Stimulated activated CD8-positive, alpha-beta memory T cell treated with anti-CD3 and anti-CD28 coated beads, Interleukin-15, amount 100 ng/mL, for 48 hours (primary cell): Measurements from ENCODE around the gene CRYM.

Experiments used
- DNase-seq, 2 donors: peaks; one replicate each; pipeline ENCODE4 v3.0.0-alpha.2; 2020; ENCODE audit warnings: low read depth in 2 of 2

Gene CRYM

DNA sequence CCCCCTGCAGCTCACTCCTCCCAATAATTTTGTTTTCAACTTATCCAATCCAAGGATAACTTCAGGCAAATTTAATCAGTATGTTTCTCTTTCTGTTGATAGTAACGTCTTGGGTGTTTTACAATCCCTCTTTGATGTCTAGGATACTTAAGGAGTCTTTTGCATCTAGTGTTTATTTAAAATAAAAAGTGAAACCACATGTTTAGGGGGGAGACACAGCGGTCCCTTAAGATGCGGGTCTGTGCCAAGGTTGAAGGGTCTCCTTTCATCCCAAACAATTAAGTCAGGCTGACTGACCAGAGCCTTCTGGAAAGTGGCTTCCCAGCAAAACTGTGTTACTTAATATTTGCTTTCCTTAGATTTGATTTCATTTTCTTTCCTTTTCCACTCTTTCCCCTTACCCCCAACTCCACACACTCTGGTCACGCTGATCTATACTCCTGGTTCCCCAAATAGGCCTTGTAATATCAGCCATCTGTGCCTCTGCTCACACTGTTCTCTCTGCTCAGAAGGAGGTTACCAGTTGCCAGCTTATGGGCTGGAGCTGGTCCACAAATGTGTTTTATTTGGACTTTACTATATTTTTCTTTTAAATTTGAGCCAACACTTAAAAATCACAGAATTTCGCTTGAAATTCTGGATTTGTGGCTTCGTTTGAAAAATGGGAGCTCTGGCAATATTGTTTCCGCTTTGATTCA is 33.4 kb downstream of the CRYM start:
- no peak for DNase-seq

DNA sequence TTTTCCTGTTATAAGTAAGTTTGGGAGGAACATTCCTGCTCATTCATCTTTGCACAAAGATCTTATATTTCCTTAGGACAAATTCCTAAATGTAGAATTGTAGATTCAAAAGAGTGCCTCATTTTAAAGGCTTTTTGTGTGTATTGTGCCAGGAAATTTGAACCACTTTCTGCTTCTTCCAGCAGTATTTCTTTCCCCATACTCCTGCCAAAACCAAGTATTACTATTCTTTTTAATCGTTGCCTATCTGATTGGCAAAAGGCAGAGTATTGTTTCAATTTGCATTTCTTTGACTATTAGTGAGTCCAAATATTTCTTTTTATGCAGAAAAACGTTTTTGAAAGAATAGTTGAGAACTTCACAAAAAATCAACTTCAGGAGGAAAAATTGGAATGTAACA is 35.3 kb downstream of the CRYM start:
- DNase-seq: no peak

DNA sequence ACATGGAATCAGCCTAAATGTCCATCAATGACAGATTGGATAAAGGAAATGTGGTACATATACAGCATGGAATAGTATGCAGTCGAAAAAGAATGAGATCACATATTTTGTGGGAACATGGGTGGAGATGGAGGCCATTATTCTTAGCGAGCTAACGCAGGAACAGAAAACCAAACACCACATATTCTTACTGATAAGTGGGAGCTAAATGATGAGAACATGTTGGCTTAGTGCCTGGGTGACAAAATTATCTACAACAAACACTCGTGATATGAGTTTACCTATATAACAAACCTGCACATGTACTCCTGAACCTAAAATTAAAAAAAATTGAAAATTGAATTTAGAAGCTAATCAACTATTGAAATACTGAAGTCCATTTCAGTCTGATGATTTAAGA is 38.4 kb downstream of the CRYM start:
- DNase-seq: no peak

DNA sequence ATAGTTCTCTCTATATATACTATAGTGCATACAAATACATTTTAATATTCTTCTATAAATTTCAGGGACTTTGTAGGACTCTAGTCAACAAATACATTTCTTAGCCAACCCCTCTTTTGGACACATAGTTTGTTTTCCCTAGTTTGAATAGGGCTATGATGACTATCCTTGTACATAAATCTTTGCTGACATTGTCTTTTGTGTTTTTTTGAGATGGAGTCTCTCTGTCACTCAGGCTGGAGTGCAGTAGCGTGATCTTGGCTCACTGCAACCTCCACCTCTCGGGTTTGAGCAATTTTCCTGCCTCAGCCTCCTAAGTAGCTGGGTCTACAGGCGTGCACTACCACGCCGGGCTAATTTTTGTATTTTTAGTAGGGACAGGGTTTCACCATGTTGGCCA is 41.3 kb downstream of the CRYM start:
- no peak for DNase-seq

DNA sequence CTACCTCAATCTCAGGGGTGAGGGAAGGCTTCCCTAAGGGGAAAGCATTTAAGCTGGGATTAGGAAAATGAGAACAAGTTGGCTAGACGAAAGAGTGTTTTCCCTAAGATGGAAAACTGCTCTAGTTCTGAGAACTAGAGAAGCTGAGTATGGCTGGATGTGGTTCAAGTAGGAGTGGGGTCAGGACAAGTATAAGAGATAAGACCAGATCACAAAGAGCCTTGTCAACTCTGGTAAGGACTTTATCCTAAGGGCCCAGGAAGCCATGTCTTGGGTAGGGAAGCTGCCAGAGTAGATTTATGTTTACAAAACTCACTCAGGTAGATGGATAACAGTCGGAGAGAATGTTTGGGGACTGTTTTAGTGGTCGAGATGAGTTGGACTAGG is 42.9 kb downstream of the CRYM start:
- DNase-seq: no peak

DNA sequence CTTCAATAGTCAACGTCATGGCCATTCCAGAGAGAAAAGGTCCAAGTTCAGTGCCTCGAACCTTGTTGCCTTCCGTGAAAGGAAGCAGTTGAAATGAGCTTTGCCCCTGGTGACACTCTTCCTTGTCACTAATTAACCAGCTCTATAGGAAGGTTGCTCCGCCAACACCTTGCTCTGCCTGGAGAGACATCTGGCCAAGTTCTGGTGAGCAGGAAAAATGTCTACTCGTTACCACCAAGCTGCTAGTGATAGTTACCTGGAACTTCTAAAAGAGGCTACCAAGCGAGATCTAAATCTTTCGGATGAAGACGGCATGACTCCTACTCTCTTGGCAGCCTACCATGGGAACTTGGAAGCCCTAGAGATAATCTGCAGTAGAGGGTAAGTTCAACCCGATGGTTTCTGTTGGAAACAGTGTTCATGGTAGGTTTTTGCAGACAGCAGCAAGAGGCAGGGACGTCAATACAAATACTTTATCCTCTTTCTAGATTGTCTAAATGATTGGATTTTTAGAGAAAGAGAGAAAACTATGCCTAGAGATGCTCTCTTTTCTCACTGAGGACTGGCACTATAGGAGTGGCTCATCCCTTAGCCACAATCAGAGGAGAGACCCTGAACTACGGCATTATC is 44.5 kb downstream of the CRYM start, which contains the start of gene ANKS4B:
Gene ANKS4B (plus strand): TSS at position 179 of the 630 bp plus-strand sequence. CDS start 39 bp downstream, at position 218.
- DNase-seq: no peak

DNA sequence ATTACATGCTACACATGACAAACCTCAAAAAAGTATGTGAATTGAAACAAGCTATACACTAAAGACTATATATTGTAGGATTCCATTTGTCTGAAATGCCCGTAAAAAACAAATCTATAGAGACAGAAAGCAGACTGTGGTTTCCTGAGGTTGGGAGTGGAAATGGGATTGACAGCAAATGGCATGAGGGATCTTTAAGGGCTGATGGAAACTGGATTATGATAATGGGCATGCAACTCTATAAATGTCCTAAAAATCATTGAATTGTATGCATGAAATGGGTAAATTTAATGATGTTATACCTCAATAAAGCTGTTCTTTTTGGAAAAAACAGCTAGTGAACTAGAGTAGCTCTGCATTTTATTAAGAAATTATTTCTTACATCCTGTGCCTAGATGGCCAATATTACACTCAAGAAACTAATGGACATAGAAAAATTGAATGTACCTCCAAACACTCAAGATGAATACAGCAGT is 45.0 kb downstream of the CRYM start:
- DNase-seq: no peak

DNA sequence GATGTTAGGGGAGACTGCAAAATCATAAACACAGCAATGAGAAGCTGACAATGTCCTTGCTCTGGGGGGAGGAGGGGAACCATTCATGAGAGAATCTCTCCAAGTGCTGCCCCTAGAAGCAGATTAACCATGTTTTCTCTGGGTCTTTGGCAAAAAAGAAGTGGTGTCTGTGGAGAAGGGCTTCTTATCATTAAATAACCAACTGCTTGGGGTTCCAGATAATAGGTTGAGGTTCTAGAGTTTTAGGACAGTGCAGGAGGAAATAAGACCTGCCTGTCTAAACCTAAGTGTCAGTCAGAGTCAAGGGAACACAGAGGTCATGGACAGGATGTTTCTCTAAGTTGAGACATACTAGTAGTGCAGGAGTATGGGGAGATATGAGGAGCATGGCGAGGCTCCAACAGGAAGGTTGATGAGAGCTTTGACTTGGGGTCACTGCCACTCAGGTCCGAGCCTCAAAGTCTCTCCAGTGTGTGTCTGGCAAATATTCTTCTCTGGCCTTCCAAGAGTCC is 49.7 kb downstream of the CRYM start:
- DNase-seq: no peak

DNA sequence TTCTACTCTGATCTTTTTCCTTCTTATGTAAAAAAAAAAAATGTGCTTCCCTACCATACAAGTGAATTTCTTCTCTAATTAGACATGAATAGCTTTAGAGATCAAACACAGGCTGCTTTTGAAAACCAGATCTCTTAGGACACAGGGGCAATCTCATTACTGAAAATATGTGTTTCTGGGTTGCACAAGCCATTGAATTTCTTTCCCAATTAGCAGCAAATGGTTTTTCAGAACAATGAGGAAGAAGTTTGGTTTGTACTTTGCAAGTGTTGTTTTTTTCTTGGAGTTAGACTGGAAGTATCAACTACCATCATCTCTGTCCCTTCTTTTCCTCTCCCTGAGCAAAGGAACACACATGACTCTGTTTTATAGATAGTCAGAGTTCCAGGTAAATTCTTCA is 50.2 kb downstream of the CRYM start:
- no peak for DNase-seq

DNA sequence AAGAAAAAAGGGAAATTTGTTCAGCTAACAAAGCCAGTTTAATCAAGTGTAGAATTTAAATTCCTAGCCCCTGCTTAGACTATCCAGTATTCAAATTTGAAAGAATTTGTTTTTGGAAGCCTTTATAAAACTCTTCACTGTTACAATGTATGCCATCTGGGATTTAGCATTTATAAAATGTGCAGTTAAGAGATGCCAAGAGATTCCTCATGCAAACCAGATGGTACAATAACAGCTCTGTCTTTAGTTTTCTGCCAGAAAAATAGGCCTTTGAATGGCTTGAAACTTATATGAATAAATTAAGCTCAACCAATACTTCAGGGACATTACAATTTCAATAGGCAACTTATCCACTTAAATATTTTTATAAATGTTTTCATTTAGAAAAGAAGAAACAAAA is 51.3 kb downstream of the CRYM start:
- no peak for DNase-seq

DNA sequence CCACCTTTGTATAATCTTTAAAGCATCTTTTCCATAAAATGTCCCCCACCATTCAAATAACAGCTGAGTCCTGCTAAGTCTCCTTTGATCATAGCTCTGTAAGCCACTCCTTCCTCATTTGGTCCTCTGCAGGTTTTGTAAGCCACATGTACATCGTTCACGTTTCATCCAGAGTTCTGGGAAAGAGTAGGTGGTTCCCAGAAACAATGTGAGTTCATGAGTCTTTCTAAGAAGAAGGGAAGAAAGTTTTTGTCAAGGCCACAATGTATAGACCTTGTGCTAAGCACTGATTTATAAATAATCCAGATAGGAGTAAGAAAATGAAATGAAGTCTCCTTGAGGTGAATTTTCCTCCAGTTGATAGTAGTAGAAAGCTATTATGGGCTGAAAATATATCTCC is 53.3 kb downstream of the CRYM start:
- no peak for DNase-seq

DNA sequence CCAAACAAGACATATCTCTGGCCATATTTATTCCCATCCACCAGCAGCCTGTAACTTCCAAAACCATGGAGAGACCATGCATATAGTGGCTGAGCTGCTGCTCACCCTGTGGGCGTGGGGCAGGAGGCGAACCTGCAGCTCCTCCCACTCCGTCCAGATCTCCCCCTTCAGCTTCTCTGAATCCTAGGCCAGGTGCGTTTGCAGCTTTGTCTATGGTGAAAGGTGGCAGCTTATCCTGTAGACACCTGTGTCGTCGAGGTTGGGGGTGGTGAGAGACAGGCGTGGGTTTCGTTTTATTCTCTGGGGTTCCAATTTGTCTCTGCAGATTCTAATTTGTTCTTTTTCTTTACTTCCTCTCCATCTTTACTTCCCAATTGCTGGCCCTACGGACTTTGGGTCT is 54.3 kb downstream of the CRYM start:
- no peak for DNase-seq

DNA sequence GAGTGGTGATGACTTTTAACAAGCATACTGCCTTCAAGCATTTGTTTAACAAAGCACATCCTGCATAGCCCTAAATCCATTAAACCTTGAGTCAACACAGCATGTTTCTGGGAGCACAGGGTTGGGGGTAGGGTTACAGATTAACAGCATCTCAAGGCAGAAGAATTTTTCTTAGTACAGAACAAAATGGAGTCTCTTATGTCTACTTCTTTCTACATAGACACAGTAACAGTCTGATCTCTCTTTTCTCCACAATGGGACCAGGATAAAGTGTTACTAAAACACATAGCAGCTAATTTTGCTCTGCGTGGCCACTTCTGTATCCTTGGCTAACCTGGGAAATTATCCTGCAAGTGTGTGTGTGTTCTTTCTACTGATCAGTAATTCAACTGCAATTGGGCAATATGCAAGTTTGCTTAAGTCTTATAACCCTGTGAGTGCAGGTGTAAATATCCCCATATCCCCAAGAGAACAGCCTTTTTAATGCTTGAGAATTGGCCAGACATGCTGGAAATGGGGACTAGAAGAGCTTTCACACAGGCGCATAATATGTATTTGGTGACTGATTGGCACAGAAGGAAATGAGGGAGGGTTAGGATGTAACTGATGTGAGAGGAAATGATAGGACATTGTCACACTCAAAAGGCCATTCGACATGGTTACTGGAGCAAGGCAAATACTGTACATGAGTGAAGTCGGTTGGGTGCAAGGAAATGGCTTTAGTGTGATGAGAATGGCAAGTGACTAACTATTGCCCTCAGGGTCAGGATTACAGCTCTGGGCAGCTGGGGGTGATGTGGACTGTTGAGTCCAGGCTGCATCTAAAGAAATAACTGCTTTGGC is 55.4 kb downstream of the CRYM start:
- no peak for DNase-seq

DNA sequence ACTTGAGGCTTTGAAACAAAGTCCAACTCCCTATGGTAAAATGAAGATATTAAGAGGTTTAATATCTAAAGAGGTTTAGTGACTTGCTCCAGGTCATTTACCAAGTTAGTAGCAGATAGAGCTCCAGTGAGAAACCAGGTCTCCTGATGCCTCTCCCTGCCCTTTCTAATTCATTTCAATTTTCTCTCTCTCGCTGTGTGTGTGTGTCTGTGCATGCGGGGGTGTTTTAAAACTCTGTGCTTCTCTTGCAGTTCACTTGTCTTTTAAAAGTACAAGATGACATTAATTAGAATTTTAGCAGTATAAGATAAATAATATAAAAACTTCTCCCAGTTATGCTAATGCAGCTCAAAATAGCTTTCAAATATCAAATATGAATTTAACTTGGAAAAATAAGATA is 58.5 kb downstream of the CRYM start:
- DNase-seq: no peak

DNA sequence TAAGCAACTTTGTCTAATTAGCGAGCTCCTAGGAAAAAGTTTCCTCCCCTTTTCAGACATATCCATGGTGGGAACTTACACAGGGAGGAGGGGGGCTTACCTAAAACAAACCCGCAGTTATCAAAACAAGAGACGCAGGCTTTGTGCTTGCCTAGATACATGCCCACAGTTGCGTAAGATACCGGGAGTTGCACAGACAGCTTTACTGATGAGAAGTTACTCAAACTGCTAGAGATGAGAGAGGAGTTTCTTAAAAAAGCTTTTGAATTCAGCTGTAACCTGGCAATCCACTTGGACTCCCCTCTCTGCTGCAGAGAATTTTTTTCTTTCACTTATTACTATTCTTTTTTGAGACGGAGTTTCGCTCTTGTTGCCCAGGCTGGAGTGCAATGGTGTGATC is 59.9 kb downstream of the CRYM start:
- DNase-seq: no peak

DNA sequence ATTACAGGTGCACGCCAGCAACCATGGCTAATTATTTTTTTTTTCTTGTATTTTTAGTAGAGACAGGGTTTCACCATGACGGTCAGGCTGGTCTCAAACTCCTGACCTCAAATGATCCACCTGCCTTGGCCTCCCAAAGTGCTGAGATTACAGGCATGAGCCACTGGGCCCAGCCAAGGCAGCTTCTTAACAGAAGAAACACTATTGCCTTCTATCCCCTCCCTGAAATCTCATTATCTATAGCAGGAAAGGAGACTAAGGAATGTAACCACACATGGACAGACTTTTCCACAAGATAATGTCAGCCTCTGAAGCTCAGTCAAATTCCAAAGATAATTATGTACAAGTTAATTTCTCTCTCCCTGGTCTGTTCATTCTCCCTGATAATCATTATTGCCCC is 61.0 kb downstream of the CRYM start:
- DNase-seq: no peak

DNA sequence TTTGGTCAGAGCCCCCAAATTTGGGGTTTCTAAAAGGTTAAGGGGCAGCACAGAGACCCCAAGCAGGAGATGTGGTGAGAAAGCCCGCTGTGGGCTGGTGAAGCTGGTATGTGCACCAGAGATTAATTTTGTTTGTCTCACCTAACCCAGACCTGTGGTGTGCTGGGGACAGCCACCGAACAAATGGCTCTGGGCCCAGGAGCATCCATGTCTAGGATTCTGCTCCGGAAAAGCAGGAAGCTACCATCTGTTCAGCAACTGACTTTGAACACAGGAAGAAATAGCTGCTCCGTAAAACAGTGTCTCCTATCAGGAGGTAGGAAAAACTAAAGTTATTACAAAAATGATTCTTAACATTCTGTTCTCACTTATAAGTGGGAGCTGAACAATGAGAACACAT is 64.0 kb downstream of the CRYM start:
- DNase-seq: no peak

DNA sequence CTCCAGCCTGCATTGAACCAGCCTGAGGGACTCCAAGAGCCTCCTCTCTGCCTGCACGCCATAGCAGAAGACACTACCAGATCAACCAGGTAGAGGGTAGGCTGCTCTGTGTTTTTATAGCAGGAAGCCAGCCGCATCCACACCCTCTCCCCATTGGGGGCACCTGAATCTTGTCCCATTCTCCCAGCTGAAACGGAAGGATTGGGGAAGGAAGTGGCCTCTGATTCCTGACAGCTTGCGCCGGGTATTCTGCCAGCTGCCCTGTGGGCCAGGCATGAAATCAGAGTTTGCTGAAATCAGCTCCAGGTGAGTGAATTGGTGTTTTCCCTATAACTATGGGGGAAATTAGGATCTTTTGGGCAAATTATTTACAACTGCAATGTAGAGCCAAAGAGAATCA is 66.6 kb downstream of the CRYM start, which contains the start of gene ZP2:
Gene ZP2 (minus strand): TSS at position 89 of the 400 bp plus-strand sequence. CDS start 27 bp downstream, at position 62.
- DNase-seq: no peak
